Keratinocyte (primary cell): ENCODE results near the gene AOPEP.

Experiments
- EZH2 ChIP-seq: IDR thresholded peaks from one replicate; pipeline ENCODE4 v1.6.1; 2012; ENCODE audit warnings: inconsistent platforms, mild to moderate bottlenecking, low read length, moderate library complexity
- TF ChIP-seq, protein P1 (sequence below), 3 experiments: IDR thresholded peaks in 1 of 3; conservative IDR thresholded peaks in 1 of 3; optimal IDR thresholded peaks in 1 of 3; 2 replicates in 2 of 3; 3 replicates in 1 of 3; pipeline versions ENCODE3 to v1.5.1; 2011; ENCODE audit warnings: low read length in 3 of 3, mild to moderate bottlenecking in 3 of 3, moderate library complexity in 2 of 3, control low read depth in 1 of 3, inconsistent platforms in 1 of 3; ENCODE audit not compliant: insufficient read depth in 2 of 3; ENCODE audit errors: extremely low read depth in 1 of 3

DNA sequence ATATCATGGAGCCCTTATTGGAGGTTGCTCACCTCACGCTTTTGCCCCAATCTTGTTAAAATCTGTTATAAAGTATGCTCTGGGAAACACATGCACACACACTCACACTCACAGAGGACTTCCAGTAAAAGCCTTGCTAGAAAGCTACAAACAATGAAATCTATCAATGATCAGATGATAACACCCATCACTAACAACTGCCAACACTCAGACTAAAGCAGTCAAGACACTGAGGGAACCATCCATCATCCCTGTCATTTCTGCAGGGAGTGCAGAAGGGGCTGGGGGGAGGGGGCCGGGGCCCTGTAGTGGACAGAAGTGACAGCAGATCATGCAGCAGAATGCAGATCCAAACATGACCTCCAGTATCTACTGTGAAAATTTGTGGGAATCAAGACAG lies 179.1 kb downstream of the AOPEP start:
- TF ChIP-seq, protein P1, sequence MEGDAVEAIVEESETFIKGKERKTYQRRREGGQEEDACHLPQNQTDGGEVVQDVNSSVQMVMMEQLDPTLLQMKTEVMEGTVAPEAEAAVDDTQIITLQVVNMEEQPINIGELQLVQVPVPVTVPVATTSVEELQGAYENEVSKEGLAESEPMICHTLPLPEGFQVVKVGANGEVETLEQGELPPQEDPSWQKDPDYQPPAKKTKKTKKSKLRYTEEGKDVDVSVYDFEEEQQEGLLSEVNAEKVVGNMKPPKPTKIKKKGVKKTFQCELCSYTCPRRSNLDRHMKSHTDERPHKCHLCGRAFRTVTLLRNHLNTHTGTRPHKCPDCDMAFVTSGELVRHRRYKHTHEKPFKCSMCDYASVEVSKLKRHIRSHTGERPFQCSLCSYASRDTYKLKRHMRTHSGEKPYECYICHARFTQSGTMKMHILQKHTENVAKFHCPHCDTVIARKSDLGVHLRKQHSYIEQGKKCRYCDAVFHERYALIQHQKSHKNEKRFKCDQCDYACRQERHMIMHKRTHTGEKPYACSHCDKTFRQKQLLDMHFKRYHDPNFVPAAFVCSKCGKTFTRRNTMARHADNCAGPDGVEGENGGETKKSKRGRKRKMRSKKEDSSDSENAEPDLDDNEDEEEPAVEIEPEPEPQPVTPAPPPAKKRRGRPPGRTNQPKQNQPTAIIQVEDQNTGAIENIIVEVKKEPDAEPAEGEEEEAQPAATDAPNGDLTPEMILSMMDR (optimal IDR thresholded peaks at IDR 0.05 in 1 of 3, IDR thresholded peaks at IDR 0.05 in 1 of 3, conservative IDR thresholded peaks at IDR 0.05 in 1 of 3; ENCODE audit: extremely low read depth in 1 of 3, insufficient read depth in 2 of 3, low read length in 3 of 3): no peak
- no peak for TF ChIP-seq EZH2
